ENCODE results near the gene TENM4. TPM values are rescaled to one million over a fixed set of nuclear protein-coding genes. Genes with fewer than 3 reads are reported as not detected.
A peak's percentile ranks its signal among the peaks of the same experiment; 100 is the strongest.

Gene TENM4
- total RNA-seq, 8 experiments from 2014 or later: 0.59 to 82.2 (median 24.2) TPM

DNA sequence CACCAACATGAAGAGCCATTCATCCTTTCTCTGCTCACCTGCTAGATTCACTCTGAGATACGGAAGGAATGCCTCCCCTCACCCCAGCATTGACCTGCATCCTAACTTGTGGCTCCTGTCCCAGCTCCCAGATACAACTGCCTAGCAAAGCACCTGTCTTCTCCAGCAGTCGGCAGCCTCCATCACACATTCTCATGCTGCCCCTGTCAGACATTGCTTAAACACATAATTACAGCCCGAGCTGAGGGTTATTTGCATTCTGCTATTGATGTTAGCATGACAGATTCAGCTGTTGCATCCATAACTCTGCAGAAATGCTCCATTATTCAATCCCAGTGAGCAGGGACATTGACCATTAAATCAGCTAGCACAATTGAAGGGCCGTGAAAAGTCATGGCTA is 681.8 kb downstream of the TENM4 start:
- H3K4me1 ChIP-seq (replicated peaks in 1 of 2): peaks cover 5 to 14% of the 10 kb centered on the region in 2 donors
- 0 to 71% (median 27%) methylated on average over 1 to 3 of the region's 4 CpGs; no CpG with 5 or more reads in 3 of the 10 experiments for WGBS, 10 experiments

DNA sequence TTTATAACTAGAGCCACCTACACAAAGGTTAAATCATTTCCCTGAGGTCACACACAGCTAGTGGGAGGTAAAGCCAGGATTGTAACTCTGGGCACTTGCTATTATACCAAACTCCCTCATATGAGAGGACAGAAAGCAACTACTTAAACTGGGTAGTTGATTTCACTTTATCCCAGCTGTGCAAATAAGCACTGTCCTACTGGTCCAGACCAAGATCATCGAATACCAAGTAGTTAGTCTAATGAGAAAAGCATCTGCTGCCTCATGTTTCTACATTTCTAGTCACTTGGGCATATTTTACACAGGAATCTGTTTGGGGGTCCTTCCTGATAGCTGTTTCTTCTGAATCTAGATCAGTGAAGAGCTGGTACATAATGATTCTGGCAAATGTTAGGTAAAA is 687.5 kb downstream of the TENM4 start:
- 17 to 100% (median 80%) methylated on average over 1 of the region's 1 CpG; no CpG with 5 or more reads in 3 of the 10 experiments for WGBS, 10 experiments
- in situ Hi-C loops (cut with MboI; ENCODE audit: low pct_unique_long_range_greater_than_20kb in 2 of 9, low sequenced_read_pairs in 9 of 9, unreplicated experiment in 9 of 9): loop anchor here in 1 of 9 experiments (25.0 kb wide), 1 partner anchor 91 kb away; no protein-coding TSS in a partner anchor
- peak in 1 of 8 experiments; percentile 33 for ATAC-seq (replicated peaks in 6 of 8)

More for the DNA sequence above, 681.8 kb downstream of the TENM4 start:
- peak in 5 of 8 experiments; percentile 78 to 96 (median 91) for ATAC-seq (replicated peaks in 6 of 8)
- no peak overlapping the region for H3K27ac ChIP-seq
- no peak overlapping the region for H3K4me3 ChIP-seq
- in situ Hi-C loops (cut with MboI; ENCODE audit: low pct_unique_long_range_greater_than_20kb in 2 of 9, low sequenced_read_pairs in 9 of 9, unreplicated experiment in 9 of 9): loop anchor here in 1 of 9 experiments (25.0 kb wide), 1 partner anchor 97 kb away; no protein-coding TSS in a partner anchor

DNA sequence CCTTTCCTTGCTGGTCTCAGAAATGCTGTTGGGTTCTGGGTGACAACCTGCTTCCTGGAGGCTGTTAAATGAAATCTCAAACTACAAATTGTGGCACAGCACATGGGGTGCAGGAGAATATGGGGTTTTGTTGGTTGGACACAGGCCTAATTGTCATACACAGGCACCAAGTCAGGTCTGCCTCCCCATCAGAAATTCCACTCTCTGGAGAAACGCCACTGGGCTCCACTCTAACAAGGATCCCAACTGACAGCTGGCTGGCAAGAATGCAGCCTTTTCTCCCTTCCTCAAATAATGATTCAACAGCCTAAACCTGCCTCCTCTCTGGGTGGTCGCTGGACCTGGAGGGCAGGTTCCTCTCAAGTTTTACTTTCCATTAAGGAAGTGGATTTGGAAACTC is 688.3 kb downstream of the TENM4 start:
- in situ Hi-C loops (cut with MboI; ENCODE audit: low pct_unique_long_range_greater_than_20kb in 2 of 9, low sequenced_read_pairs in 9 of 9, unreplicated experiment in 9 of 9): loop anchor here in 1 of 9 experiments (25.0 kb wide), 1 partner anchor 90 kb away; no protein-coding TSS in a partner anchor
- no peak for ATAC-seq (replicated peaks in 6 of 8)
- Histone ChIP-seq H3K27ac (no peak overlapping the region), H3K4me3 (no peak overlapping the region), H3K4me1 (replicated peaks in 1 of 2) (peaks cover 14 to 20% of the 10 kb centered on the region in 2 donors)
- WGBS, 10 experiments: 20 to 93% (median 63%) methylated on average over 1 to 2 of the region's 2 CpGs; no CpG with 5 or more reads in 2 of the 10 experiments

More for the DNA sequence above, 687.5 kb downstream of the TENM4 start:
- Histone ChIP-seq H3K27ac (no peak overlapping the region), H3K4me1 (replicated peaks in 1 of 2) (peaks cover 14 to 20% of the 10 kb centered on the region in 2 donors), H3K4me3 (no peak overlapping the region)

DNA sequence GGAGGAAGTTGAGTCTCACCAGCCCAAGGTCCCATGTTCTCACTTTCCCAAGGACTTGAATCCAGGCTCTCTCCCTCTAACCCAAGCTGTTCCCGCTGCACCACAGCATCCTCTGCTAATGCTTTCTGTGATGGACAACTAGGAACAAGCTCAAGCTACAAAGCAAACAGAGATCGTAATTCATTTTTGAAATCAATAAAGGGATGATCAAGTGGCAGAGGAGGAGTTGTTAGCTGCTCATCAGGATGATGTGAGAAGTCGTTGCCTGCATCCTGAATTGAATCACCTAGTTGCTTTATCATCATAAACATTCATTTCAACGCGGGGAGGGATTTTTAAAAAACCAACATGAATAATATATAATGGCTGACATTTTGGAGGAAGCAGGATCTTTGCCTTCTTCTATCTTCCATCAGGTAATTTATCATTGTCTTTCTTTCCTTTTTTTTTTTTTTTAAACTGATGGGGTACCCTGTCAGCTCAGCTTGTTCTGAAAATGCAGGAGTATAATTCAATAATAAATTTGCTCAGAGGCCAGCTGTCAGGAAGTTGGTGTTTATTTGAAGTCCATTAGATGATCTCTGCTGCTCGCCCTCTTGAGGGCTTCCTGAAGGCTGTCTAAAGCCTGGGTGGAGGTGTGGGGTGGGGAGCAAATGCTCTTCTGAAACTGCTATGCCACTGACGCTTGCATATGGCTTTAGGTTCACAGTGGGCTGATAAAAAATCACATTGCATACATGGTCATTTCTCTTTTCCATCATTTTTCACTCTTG is 691.7 kb downstream of the TENM4 start:
- in situ Hi-C loops (cut with MboI; ENCODE audit: low pct_unique_long_range_greater_than_20kb in 2 of 9, low sequenced_read_pairs in 9 of 9, unreplicated experiment in 9 of 9): loop anchor here in 1 of 9 experiments (25.0 kb wide), 1 partner anchor 88 kb away; no protein-coding TSS in a partner anchor
- no peak overlapping the region for H3K4me3 ChIP-seq
- WGBS, 10 experiments: 38 to 87% (median 66%) methylated on average over 3 to 6 of the region's 7 CpGs; no CpG with 5 or more reads in 1 of the 10 experiments
- peaks cover 14 to 20% of the 10 kb centered on the region in 2 donors for H3K4me1 ChIP-seq (replicated peaks in 1 of 2)
- H3K27ac ChIP-seq: peak overlapping the region in 1 of 2 donors; percentile 17
- ATAC-seq (replicated peaks in 6 of 8): peak in 5 of 8 experiments; percentile 74 to 91 (median 86)

DNA sequence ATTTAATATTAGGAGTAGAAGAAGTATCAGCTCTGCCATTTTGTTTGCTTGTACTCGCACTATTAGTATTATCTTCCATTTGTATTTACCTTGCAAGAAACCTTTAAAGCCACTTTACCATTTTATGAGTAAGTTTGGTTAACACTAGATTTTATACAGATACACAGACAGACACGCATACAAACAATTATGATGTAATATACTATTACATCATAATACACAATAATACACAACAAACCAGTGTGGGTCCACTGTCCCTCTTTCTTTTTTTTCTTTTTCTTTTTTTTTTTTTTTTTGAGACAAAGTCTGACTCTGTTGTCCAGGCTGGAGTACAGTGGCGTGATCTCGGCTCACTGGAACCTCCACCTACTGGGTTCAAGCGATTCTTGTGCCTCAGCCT is 695.9 kb downstream of the TENM4 start:
- H3K4me3 ChIP-seq: no peak overlapping the region
- 10 to 100% (median 95%) methylated on average over 2 to 5 of the region's 5 CpGs; no CpG with 5 or more reads in 1 of the 10 experiments for WGBS, 10 experiments
- ATAC-seq (replicated peaks in 6 of 8): no peak
- in situ Hi-C loops (cut with MboI; ENCODE audit: low pct_unique_long_range_greater_than_20kb in 2 of 9, low sequenced_read_pairs in 9 of 9, unreplicated experiment in 9 of 9): loop anchor here in 1 of 9 experiments (25.0 kb wide), 1 partner anchor 92 kb away; no protein-coding TSS in a partner anchor
- H3K4me1 ChIP-seq (replicated peaks in 1 of 2): peaks cover 13 to 18% of the 10 kb centered on the region in 2 donors
- no peak overlapping the region for H3K27ac ChIP-seq

DNA sequence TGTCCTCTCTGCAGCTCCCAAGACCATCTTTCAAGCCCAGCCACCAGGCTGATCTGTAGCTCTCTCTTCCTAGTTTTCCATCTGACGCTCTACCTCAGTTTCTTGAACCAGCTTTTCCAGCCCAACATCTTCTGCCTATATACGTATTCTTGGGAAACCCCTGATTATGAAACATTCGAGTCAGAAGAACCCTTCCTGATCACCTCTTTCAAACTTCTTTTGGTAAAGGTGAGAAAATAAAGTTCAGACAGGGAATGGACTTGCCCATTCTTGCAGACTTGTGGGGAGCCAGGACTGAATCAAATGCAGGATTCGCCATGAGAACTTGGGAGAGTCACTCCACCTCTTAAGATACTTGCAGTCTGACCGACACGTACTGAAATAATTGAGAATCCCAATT is 696.6 kb downstream of the TENM4 start:
- H3K4me3 ChIP-seq: no peak overlapping the region
- no peak for ATAC-seq (replicated peaks in 6 of 8)
- H3K27ac ChIP-seq: no peak overlapping the region
- in situ Hi-C loops (cut with MboI; ENCODE audit: low pct_unique_long_range_greater_than_20kb in 2 of 9, low sequenced_read_pairs in 9 of 9, unreplicated experiment in 9 of 9): loop anchor here in 1 of 9 experiments (25.0 kb wide), 1 partner anchor 93 kb away; no protein-coding TSS in a partner anchor
- 42 to 100% (median 95%) methylated on average over 1 to 6 of the region's 6 CpGs; no CpG with 5 or more reads in 1 of the 10 experiments for WGBS, 10 experiments
- H3K4me1 ChIP-seq (replicated peaks in 1 of 2): peaks cover 5 to 11% of the 10 kb centered on the region in 2 donors

DNA sequence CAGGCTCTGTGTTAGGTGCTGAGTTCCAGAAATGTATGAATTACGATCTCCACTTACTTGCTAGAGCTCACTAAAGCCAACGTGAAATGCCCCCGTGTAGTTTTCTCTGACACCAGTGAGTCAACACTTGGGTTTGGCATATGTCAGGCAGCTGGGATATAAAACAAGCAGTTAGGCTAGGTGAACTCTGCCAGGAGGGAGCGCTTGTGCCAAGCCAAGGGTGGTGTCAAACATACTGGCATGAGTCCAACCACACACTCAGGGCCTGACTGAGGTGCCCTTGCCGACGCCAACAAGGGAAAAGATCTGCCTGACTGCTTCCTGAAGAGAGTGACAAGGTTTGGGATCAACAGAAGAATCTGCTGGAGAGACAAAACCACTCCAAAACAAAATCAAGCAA is 698.4 kb downstream of the TENM4 start:
- no peak for ATAC-seq (replicated peaks in 6 of 8)
- Histone ChIP-seq H3K4me1 (replicated peaks in 1 of 2) (peaks cover 0 to 11% of the 10 kb centered on the region in 2 donors), H3K27ac (no peak overlapping the region), H3K4me3 (no peak overlapping the region)
- 0 to 100% (median 84%) methylated on average over 2 to 6 of the region's 6 CpGs; no CpG with 5 or more reads in 1 of the 10 experiments for whole genome bisulfite sequencing, 10 experiments
- in situ Hi-C loops (cut with MboI; ENCODE audit: low pct_unique_long_range_greater_than_20kb in 2 of 9, low sequenced_read_pairs in 9 of 9, unreplicated experiment in 9 of 9): loop anchor here in 1 of 9 experiments (25.0 kb wide), 1 partner anchor 95 kb away; no protein-coding TSS in a partner anchor

DNA sequence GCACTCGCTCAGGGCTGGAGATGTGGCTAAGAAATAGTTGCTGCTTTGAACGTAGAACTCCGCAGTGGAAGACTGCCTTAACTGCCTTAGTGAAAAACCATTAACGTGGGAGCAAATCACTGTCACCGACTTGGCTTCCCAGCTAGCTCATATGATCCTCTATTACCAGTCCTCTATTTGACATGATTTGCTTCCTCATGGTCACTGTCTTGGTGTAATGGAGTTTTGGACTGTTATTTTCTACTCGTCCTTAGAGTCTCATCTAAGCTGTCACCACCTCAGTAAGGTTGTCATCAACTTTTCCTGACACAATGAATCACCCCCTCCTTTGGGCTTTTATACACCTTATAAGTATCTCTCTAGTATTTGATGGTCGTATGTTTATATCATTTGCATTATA is 699.1 kb downstream of the TENM4 start:
- Histone ChIP-seq H3K27ac (no peak overlapping the region), H3K4me3 (no peak overlapping the region), H3K4me1 (replicated peaks in 1 of 2) (peaks cover 0 to 11% of the 10 kb centered on the region in 2 donors)
- 17 to 90% (median 88%) methylated on average over 2 to 5 of the region's 7 CpGs; no CpG with 5 or more reads in 3 of the 10 experiments for WGBS, 10 experiments
- peak in 1 of 8 experiments; percentile 8 for ATAC-seq (replicated peaks in 6 of 8)
- in situ Hi-C loops (cut with MboI; ENCODE audit: low pct_unique_long_range_greater_than_20kb in 2 of 9, low sequenced_read_pairs in 9 of 9, unreplicated experiment in 9 of 9): loop anchor here in 1 of 9 experiments (25.0 kb wide), 1 partner anchor 96 kb away; no protein-coding TSS in a partner anchor

DNA sequence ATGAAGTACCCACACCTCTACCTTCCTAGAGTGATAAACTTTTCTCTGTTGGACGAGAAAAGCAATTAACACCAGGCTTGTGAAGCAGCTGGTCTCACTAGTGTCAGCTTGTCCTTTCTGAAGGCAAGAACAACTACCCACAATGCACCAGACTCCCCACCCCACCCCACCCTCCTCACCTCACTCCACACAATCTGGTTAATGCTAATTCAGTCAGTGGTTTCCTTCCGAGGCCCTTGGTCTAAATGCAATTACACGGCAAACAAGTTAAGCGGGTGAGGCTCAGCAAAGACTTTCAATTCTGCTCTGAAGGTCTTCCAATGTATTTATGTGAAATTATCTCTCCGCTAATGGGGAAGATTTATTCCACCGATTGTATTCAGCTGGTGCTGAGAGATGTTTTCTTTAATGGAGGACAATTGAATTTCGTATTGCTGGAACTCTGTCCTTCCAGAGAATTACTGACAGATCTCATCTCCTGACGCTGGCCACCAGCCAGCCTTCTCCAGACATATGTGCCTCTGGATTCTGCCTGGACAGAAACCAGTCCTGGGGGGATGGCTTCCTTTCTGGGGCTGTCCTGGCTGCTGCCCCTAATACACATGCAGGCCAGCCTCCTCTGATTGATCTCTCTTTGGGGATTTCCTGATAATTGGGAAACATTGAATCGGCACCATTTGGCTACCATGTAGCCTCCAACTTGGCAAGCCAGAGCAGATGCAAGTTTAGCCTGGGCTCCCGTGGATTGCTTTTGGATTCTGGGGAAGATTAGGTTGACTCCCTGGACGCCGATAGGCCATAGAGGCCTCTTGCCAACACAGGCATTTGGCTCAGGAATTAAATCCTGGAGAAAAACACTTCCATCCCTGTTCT is 700.4 kb downstream of the TENM4 start:
- Histone ChIP-seq H3K4me3 (no peak overlapping the region), H3K4me1 (replicated peaks in 1 of 2) (peaks cover 0 to 11% of the 10 kb centered on the region in 2 donors), H3K27ac (no peak overlapping the region)
- in situ Hi-C loops (cut with MboI; ENCODE audit: low pct_unique_long_range_greater_than_20kb in 2 of 9, low sequenced_read_pairs in 9 of 9, unreplicated experiment in 9 of 9): loop anchor here in 1 of 9 experiments (25.0 kb wide), 1 partner anchor 97 kb away; no protein-coding TSS in a partner anchor
- 0 to 97% (median 61%) methylated on average over 1 to 10 of the region's 12 CpGs; no CpG with 5 or more reads in 2 of the 10 experiments for WGBS, 10 experiments
- ATAC-seq (replicated peaks in 6 of 8): peak in 6 of 8 experiments; percentile 26 to 74 (median 54)

DNA sequence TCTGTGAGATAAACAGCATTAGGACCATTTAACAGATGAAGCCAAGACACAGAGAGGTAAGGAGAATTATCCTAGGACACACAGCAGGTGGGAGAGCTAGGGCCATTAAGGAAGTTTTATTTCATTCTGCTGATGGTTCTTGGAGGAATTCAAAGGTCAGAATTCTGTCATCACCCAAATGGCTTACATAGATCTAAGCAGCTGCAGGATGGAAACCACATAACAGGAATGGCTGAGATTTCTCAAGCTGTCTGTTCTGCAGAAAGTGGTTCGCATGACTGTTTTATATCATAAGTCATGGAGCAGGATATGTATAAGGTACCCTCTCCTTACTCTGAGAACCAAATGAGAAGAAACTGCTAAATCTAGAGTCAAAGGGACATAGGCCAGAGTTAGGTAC is 702.9 kb downstream of the TENM4 start:
- Histone ChIP-seq H3K27ac (no peak overlapping the region), H3K4me3 (no peak overlapping the region), H3K4me1 (replicated peaks in 1 of 2) (peaks cover 0 to 11% of the 10 kb centered on the region in 2 donors)
- 80 to 100% (median 87%) methylated on average over 1 of the region's 1 CpG; no CpG with 5 or more reads in 6 of the 10 experiments for WGBS, 10 experiments
- in situ Hi-C loops (cut with MboI; ENCODE audit: low pct_unique_long_range_greater_than_20kb in 2 of 9, low sequenced_read_pairs in 9 of 9, unreplicated experiment in 9 of 9): loop anchor here in 1 of 9 experiments (25.0 kb wide), 1 partner anchor 99 kb away; no protein-coding TSS in a partner anchor
- no peak for ATAC-seq (replicated peaks in 6 of 8)

DNA sequence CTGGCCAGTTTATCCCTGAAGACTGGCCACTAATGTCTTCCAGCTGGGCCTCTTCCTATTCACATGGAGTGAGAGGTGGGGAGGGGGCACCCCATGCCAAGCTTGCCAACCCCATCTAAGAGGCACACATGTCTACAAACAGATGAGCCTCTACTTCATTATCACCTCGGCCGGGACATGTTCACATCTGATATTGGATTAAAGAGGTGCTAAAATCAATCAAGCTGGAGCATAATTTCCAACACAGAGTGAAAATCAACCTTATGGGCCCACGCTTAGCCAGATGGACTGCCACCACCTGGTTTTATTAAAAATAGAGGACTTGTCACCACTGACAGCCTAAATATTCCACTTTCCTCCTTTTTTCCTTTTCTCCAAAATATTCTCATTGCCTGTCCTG is 703.5 kb downstream of the TENM4 start:
- in situ Hi-C loops (cut with MboI; ENCODE audit: low pct_unique_long_range_greater_than_20kb in 2 of 9, low sequenced_read_pairs in 9 of 9, unreplicated experiment in 9 of 9): loop anchor here in 1 of 9 experiments (25.0 kb wide), 1 partner anchor 100 kb away; no protein-coding TSS in a partner anchor
- WGBS, 10 experiments: 93 to 100% (median 100%) methylated on average over 1 to 3 of the region's 3 CpGs; no CpG with 5 or more reads in 5 of the 10 experiments

DNA sequence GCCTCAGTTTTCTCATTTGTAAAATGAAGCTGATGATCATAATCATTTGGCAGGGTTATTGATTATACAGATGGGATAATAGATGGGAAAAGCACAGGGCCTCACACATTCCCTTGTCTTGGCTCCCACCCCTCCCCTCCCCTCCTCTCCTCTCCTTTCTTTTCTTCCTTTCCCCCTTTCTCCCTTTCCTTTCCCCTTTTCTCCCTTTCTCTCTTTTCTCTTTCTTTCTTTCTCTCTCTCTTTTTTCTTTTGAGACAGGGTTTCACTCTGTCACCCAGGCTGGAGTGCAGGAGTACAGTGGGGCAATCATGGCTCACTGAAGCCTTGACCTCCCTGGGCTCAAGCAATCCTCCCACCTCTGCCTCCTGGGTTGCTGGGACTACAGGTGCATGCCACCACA is 705.1 kb downstream of the TENM4 start:
- H3K27ac ChIP-seq: no peak overlapping the region
- in situ Hi-C loops (cut with MboI; ENCODE audit: low pct_unique_long_range_greater_than_20kb in 2 of 9, low sequenced_read_pairs in 9 of 9, unreplicated experiment in 9 of 9): loop anchor here in 1 of 9 experiments (25.0 kb wide), 1 partner anchor 102 kb away; no protein-coding TSS in a partner anchor
- no peak overlapping the region for H3K4me3 ChIP-seq
- ATAC-seq (replicated peaks in 6 of 8): no peak
- peaks cover 15 to 19% of the 10 kb centered on the region in 2 donors for H3K4me1 ChIP-seq (replicated peaks in 1 of 2)

More for the DNA sequence above, 703.5 kb downstream of the TENM4 start:
- Histone ChIP-seq H3K27ac (no peak overlapping the region), H3K4me1 (replicated peaks in 1 of 2) (peaks cover 0 to 13% of the 10 kb centered on the region in 2 donors), H3K4me3 (no peak overlapping the region)
- no peak for ATAC-seq (replicated peaks in 6 of 8)

All from motor neuron (in vitro differentiated cells).